Upper lobe of left lung (tissue), 6 donors: ENCODE data around the gene TPRG1. TPM values are rescaled to one million over a fixed set of nuclear protein-coding genes. Genes with fewer than 3 reads are reported as not detected.

Source experiments
- ATAC-seq, 2 donors: fragments of 200-7000 bp; cut with Tn5 transposase; one replicate each; pipeline ENCODE4 v1.9.1; 2022; ENCODE audit warnings: mild to moderate bottlenecking in 2 of 2, moderate library complexity in 2 of 2; ENCODE audit not compliant: low FRiP score in 2 of 2
- DNase-seq, 2 donors: peaks; one replicate each; pipeline ENCODE4 v3.0.0-alpha.2; 2019 to 2020
- H3K27ac ChIP-seq, 4 donors: fragments of 200-600 bp; sonication (generic); one replicate each; pipeline ENCODE4 v1.5.1; 2016 to 2019
- H3K27me3 ChIP-seq, 4 donors: fragments of 200-600 bp; sonication (generic); one replicate each; pipeline ENCODE4 v1.5.1; 2017 to 2019
- H3K36me3 ChIP-seq, 4 donors: fragments of 200-600 bp; sonication (generic); one replicate each; pipeline ENCODE4 v1.5.1; 2016 to 2019
- H3K4me1 ChIP-seq, 4 donors: fragments of 200-600 bp; sonication (generic); one replicate each; pipeline ENCODE4 v1.5.1; 2018 to 2019
- H3K4me3 ChIP-seq, 4 donors: fragments of 200-600 bp; sonication (generic); one replicate each; pipeline ENCODE4 v1.5.1; 2017 to 2019; ENCODE audit warnings: mild to moderate bottlenecking in 2 of 4, moderate library complexity in 1 of 4
- H3K9me3 ChIP-seq, 4 donors: fragments of 200-600 bp; sonication (generic); one replicate each; pipeline ENCODE4 v1.5.1; 2018 to 2019
- EP300 ChIP-seq, 4 donors: sonication (generic); formaldehyde crosslinking; IDR thresholded peaks; one replicate each; pipeline ENCODE4 v1.5.1; 2017; ENCODE audit warnings: antibody characterized with exemption in 4 of 4, control low read depth in 2 of 4
- POLR2A ChIP-seq, 4 donors: fragments of 450-650 bp; IDR thresholded peaks; one replicate each; pipeline ENCODE4 v1.5.1; 2016 to 2017; ENCODE audit warnings: antibody characterized with exemption in 4 of 4, mild to moderate bottlenecking in 2 of 4
- POLR2AphosphoS5 ChIP-seq, 2 donors: sonication (generic); formaldehyde crosslinking; IDR thresholded peaks; one replicate each; pipeline ENCODE4 v1.5.1; 2017; ENCODE audit warnings: antibody characterized with exemption in 2 of 2
- WGBS, 2 donors: methylation state at CpG; one replicate each; pipeline ENCODE4 v1.1.5; 2017 to 2018; 5-methylcytosine and 5-hydroxymethylcytosine counted together
- total RNA-seq, 6 donors: library from RNA; depleted of rRNA in 4 of 6; stranded (reverse); fragments of >200 nt in 4 of 6; gene quantifications; one replicate each; pipeline versions ENCODE4 v1.1.0 to v1.2.1, GENCODE V29; 2016 to 2021
- TF ChIP-seq, protein P1 (sequence below), 6 experiments: fragments of 450-650 bp in 4 of 6; fragments of 200-600 bp in 2 of 6; sonication (generic) in 2 of 6; IDR thresholded peaks; one replicate each; pipeline ENCODE4 v1.5.1; 2016 to 2019; ENCODE audit warnings: antibody characterized with exemption in 6 of 6
- donor health status: DM: no; HTN: no; CAD: no; lungs with moderate emphysema.
- donor health status: DM: no; HTN: yes; CAD: no; lungs with severe emphysema.

Gene TPRG1
- total RNA-seq, 6 donors from 2014 or later, result 12.8 to 76.5 (median 25.9) TPM

DNA sequence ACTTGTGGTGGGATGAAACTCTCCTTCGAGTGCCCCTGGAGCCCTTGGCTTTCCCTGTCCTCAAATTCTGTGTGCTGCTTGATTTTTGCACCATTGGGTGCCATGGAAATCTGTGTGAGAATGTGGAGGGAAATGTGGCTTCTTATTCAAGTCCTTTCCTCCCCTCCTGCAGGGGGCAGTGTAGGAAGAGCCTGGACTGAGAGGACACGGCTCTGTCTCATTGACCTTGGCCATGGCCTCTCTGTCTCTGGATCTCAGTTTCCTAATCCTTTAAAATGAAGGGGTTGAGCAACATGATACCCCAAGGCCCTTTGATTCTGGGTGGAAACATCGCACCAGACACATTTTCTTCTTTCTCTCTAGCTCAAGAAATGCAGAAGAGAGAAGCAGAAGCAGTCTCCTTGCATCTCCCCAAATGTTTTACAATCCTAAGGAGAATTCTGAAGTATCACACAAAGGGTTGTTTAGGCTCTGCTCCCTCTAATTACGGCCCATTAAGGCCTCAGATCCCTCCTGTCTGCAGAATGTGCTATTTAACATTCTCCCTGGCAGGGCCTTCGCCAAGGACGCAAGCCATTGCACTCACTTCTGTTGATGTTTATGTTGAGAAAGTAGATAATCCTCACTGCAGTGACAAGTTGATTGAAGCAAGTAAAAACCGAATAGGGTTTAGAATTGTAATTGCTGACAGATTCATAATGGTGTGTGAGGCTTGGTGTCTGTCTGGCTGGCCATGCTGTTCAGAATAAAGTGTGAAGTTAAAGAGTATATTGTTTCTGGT, 169.1 kb downstream of the TPRG1 start:
- H3K27ac ChIP-seq, result no peak overlapping the region

DNA sequence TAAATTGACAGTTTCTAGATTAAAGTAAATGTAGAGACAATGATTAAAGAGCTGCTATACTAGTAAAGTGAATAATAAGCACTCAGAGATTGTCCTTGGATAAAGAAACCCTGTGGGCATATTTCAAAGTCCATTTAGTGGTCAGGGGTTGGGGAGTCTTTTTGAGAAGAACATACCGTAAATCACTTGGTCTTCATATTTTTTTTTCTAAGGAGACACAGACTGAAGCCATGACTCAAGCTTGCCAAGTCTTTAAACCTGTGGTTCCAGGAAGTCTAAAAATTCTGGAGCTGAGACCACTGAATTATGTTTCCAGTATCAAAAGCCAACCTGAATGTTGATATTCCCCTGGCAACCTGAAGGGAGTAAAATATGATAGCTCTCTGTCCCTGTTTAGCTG, 171.0 kb downstream of the TPRG1 start:
- DNase-seq (no peak), ATAC-seq (no peak)
- Histone ChIP-seq H3K9me3 (no peaks in the 10 kb centered on the region), H3K4me3 (no peak overlapping the region), H3K27ac (no peak overlapping the region), H3K36me3 (no peaks in the 10 kb centered on the region), H3K4me1 (no peaks in the 10 kb centered on the region), H3K27me3 (no peaks in the 10 kb centered on the region)
- 84 to 93% methylated on average over 1 of the region's 1 CpG for WGBS, 2 donors
- no peak for TF ChIP-seq POLR2A (IDR thresholded peaks at IDR 0.05)
- TF ChIP-seq, protein P1, sequence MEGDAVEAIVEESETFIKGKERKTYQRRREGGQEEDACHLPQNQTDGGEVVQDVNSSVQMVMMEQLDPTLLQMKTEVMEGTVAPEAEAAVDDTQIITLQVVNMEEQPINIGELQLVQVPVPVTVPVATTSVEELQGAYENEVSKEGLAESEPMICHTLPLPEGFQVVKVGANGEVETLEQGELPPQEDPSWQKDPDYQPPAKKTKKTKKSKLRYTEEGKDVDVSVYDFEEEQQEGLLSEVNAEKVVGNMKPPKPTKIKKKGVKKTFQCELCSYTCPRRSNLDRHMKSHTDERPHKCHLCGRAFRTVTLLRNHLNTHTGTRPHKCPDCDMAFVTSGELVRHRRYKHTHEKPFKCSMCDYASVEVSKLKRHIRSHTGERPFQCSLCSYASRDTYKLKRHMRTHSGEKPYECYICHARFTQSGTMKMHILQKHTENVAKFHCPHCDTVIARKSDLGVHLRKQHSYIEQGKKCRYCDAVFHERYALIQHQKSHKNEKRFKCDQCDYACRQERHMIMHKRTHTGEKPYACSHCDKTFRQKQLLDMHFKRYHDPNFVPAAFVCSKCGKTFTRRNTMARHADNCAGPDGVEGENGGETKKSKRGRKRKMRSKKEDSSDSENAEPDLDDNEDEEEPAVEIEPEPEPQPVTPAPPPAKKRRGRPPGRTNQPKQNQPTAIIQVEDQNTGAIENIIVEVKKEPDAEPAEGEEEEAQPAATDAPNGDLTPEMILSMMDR (IDR thresholded peaks at IDR 0.05), result no peak
- TF ChIP-seq POLR2AphosphoS5 (IDR thresholded peaks at IDR 0.05), result no peak
- no peak for TF ChIP-seq EP300 (IDR thresholded peaks at IDR 0.05)

More for the DNA sequence above, 169.1 kb downstream of the TPRG1 start:
- TF ChIP-seq EP300 (IDR thresholded peaks at IDR 0.05) (no peak), POLR2A (IDR thresholded peaks at IDR 0.05) (no peak), POLR2AphosphoS5 (IDR thresholded peaks at IDR 0.05) (no peak)
- TF ChIP-seq, protein P1 (IDR thresholded peaks at IDR 0.05), result no peak
- WGBS, 2 donors, result 66 to 72% methylated on average over 7 of the region's 7 CpGs
- no peaks in the 10 kb centered on the region for H3K27me3 ChIP-seq
- H3K4me1 ChIP-seq, result no peaks in the 10 kb centered on the region
- no peak for ATAC-seq
- no peak overlapping the region for H3K4me3 ChIP-seq
- no peak for DNase-seq
- H3K9me3 ChIP-seq, result no peaks in the 10 kb centered on the region
- H3K36me3 ChIP-seq, result no peaks in the 10 kb centered on the region

DNA sequence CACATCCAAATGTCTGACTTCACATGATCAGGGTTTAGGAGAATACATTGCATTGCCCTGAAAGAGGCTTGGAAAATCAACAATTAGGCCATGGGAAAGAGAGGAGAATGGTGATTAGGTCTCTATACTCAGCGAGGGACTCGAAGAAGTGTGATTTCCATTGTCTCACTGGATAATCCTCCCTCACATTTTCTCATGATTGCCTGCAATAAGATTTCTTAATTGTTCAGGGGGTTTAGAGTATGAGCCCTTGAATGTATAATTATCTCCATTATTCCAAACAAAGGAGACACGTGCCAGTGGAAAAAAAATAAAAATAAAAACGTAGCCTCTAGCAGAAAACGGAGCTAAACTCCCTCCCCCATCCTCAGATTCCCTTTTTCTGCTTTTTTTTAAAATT, 173.2 kb downstream of the TPRG1 start:
- Histone ChIP-seq H3K4me1 (no peaks in the 10 kb centered on the region), H3K9me3 (no peaks in the 10 kb centered on the region), H3K27me3 (no peaks in the 10 kb centered on the region), H3K4me3 (no peak overlapping the region), H3K27ac (no peak overlapping the region), H3K36me3 (no peaks in the 10 kb centered on the region)
- ATAC-seq (no peak), DNase-seq (no peak)
- TF ChIP-seq EP300 (IDR thresholded peaks at IDR 0.05) (no peak), POLR2A (IDR thresholded peaks at IDR 0.05) (no peak), POLR2AphosphoS5 (IDR thresholded peaks at IDR 0.05) (no peak)
- TF ChIP-seq, protein P1 (IDR thresholded peaks at IDR 0.05), result no peak
- WGBS, 2 donors, result 77 to 84% methylated on average over 5 of the region's 5 CpGs

DNA sequence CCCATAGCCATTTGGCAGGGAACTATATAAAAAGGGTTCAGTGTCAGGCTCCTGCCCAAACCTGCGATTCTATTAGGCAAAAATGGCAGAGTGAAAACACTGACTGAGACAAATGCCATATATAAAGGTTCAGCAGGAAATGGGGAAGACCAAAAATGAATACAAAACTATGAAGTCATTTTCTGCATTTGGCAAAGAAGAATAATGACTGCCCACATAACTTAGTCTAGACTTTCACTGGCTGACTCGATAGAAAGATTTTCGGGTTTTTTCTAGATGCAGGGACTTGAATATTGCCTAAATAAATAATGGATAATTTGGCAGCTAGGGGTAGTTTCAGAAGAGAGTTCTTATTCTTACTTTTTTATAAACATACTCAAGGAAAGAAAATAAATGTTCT, 178.0 kb downstream of the TPRG1 start:
- Histone ChIP-seq H3K9me3 (no peaks in the 10 kb centered on the region), H3K27me3 (no peaks in the 10 kb centered on the region), H3K4me3 (no peak overlapping the region), H3K36me3 (no peaks in the 10 kb centered on the region), H3K27ac (no peak overlapping the region), H3K4me1 (no peaks in the 10 kb centered on the region)
- no peak for DNase-seq
- TF ChIP-seq POLR2AphosphoS5 (IDR thresholded peaks at IDR 0.05) (no peak), POLR2A (IDR thresholded peaks at IDR 0.05) (no peak), EP300 (IDR thresholded peaks at IDR 0.05) (no peak)
- TF ChIP-seq, protein P1 (IDR thresholded peaks at IDR 0.05), result no peak
- ATAC-seq, result no peak
- WGBS, 2 donors, result 65 to 66% methylated on average over 3 of the region's 3 CpGs
